ENCODE measurements around the gene DMD. TPM values are rescaled to one million over a fixed set of nuclear protein-coding genes. Genes with fewer than 3 reads are reported as not detected.

The DMD gene
- total and polyA plus RNA-seq, 4 donors, result 19.9 to 260 (median 111) TPM

GRCh38 chrX:33138677-33139249 is 72.6 kb downstream of the DMD start:
- ATAC-seq (ENCODE audit: low FRiP score) (no peak), DNase-seq (peak in 1 of 2 donors; percentile 45)
- intact Hi-C loops (cut with DNase I), result no loop called here
- Histone ChIP-seq H3K9me3 (ENCODE audit: control insufficient read depth, low read length) (no peaks in the 10 kb centered on the region), H3K4me1 (ENCODE audit: control insufficient read depth in 1 of 2, insufficient read depth in 2 of 2, low read length in 2 of 2) (no peaks in the 10 kb centered on the region), H3K27ac (ENCODE audit: low read depth in 1 of 2, low read length in 2 of 2) (no peak overlapping the region), H3K27me3 (ENCODE audit: control insufficient read depth in 1 of 2, insufficient read depth in 2 of 2, low read length in 1 of 2) (no peaks in the 10 kb centered on the region), H3K4me3 (ENCODE audit: low read length in 2 of 2) (no peak overlapping the region), H3K36me3 (ENCODE audit: control insufficient read depth in 1 of 2, insufficient read depth in 2 of 2, low read length in 1 of 2) (no peaks in the 10 kb centered on the region)
- WGBS, 2 donors, result 40 to 52% methylated on average over 12 of the region's 12 CpGs

DNA sequence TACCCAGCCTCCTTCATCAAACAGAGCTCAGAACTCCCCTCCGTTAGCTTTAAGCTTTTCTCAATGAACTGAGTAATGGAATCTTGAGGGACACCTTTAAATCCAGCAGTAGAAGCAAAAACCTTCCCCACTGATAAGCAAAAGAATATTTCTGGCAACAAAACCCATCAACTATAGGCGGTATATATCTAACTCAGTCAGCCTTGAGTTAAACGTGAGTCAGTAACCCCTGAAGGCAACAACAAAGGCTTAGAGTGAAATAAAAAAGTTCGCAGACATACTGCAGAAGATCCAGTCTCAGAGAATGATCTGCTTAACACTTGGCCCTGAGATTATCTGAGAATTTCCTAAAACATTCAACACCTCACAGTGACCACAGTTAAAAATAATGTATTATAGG is 77.2 kb downstream of the DMD start:
- 23 to 31% methylated on average over 4 of the region's 4 CpGs for WGBS, 2 donors
- Histone ChIP-seq H3K9me3 (ENCODE audit: control insufficient read depth, low read length) (no peaks in the 10 kb centered on the region), H3K27ac (ENCODE audit: low read depth in 1 of 2, low read length in 2 of 2) (no peak overlapping the region), H3K36me3 (ENCODE audit: control insufficient read depth in 1 of 2, insufficient read depth in 2 of 2, low read length in 1 of 2) (no peaks in the 10 kb centered on the region), H3K4me1 (ENCODE audit: control insufficient read depth in 1 of 2, insufficient read depth in 2 of 2, low read length in 2 of 2) (no peaks in the 10 kb centered on the region), H3K27me3 (ENCODE audit: control insufficient read depth in 1 of 2, insufficient read depth in 2 of 2, low read length in 1 of 2) (no peaks in the 10 kb centered on the region), H3K4me3 (ENCODE audit: low read length in 2 of 2) (no peak overlapping the region)
- DNase-seq, result no peak
- ATAC-seq (ENCODE audit: low FRiP score), result no peak
- intact Hi-C loops (cut with DNase I), result no loop called here

DNA sequence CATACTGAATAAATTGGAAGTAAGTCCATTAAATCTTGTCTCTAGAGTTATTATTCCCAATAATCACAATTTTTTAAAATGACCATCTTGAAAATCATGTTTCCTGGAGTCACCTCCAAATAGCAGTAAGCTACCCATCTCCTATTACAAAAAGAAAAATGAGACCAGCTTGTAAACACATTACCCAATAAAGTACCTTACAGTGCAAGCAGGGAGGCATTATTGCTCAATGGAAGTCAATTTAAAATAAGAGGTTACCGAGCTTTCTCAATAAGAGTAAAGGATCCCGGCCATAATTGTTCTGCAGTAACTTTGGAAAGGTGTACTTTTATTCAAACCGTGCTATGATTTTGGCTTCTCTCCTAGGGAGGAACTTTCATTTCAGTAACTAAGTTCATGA is 78.0 kb downstream of the DMD start:
- no peak overlapping the region for H3K27ac ChIP-seq (ENCODE audit: low read depth in 1 of 2, low read length in 2 of 2)
- no peaks in the 10 kb centered on the region for H3K27me3 ChIP-seq (ENCODE audit: control insufficient read depth in 1 of 2, insufficient read depth in 2 of 2, low read length in 1 of 2)
- no peaks in the 10 kb centered on the region for H3K36me3 ChIP-seq (ENCODE audit: control insufficient read depth in 1 of 2, insufficient read depth in 2 of 2, low read length in 1 of 2)
- ATAC-seq (ENCODE audit: low FRiP score) (no peak), DNase-seq (no peak)
- H3K9me3 ChIP-seq (ENCODE audit: control insufficient read depth, low read length), result no peaks in the 10 kb centered on the region
- no peak overlapping the region for H3K4me3 ChIP-seq (ENCODE audit: low read length in 2 of 2)
- intact Hi-C loops (cut with DNase I), result no loop called here
- H3K4me1 ChIP-seq (ENCODE audit: control insufficient read depth in 1 of 2, insufficient read depth in 2 of 2, low read length in 2 of 2), result peaks cover 0 to 2% of the 10 kb centered on the region in 2 donors
- 33 to 54% methylated on average over 3 of the region's 3 CpGs for WGBS, 2 donors

- Histone ChIP-seq H3K36me3 (ENCODE audit: control insufficient read depth in 1 of 2, insufficient read depth in 2 of 2, low read length in 1 of 2) (no peaks in the 10 kb centered on the region), H3K4me1 (ENCODE audit: control insufficient read depth in 1 of 2, insufficient read depth in 2 of 2, low read length in 2 of 2) (peaks cover 0 to 2% of the 10 kb centered on the region in 2 donors), H3K27me3 (ENCODE audit: control insufficient read depth in 1 of 2, insufficient read depth in 2 of 2, low read length in 1 of 2) (no peaks in the 10 kb centered on the region), H3K4me3 (ENCODE audit: low read length in 2 of 2) (no peak overlapping the region), H3K27ac (ENCODE audit: low read depth in 1 of 2, low read length in 2 of 2) (no peak overlapping the region), H3K9me3 (ENCODE audit: control insufficient read depth, low read length) (no peaks in the 10 kb centered on the region)
- WGBS, 2 donors, result 62 to 73% methylated on average over 3 of the region's 3 CpGs
- intact Hi-C loops (cut with DNase I), result no loop called here
- no peak for DNase-seq
- no peak for ATAC-seq (ENCODE audit: low FRiP score)
These were observed 78.8 kb downstream of the DMD start for GRCh38 chrX:33132569-33132968.

DNA sequence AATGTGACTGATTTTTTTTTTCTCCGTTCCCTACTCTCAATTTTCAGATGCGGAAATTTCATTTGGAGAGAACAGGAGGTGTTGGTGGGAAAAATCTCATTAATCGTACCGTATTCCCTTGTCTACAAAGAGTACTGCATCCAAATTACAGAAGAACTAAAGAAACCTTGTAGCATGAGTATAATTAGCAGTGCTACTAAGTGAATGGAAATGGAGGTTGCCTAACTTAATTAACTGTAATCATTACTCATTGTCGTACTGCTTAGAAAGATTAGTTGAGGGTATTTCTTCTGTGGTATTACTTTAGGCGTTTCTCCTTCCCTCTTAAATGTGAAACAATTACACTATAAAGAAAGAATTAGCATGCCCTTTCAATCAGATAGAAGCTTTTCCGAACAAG is 81.7 kb downstream of the DMD start:
- Histone ChIP-seq H3K27ac (ENCODE audit: low read depth in 1 of 2, low read length in 2 of 2) (no peak overlapping the region), H3K4me3 (ENCODE audit: low read length in 2 of 2) (no peak overlapping the region), H3K27me3 (ENCODE audit: control insufficient read depth in 1 of 2, insufficient read depth in 2 of 2, low read length in 1 of 2) (no peaks in the 10 kb centered on the region), H3K36me3 (ENCODE audit: control insufficient read depth in 1 of 2, insufficient read depth in 2 of 2, low read length in 1 of 2) (no peaks in the 10 kb centered on the region), H3K9me3 (ENCODE audit: control insufficient read depth, low read length) (no peaks in the 10 kb centered on the region), H3K4me1 (ENCODE audit: control insufficient read depth in 1 of 2, insufficient read depth in 2 of 2, low read length in 2 of 2) (peaks cover 0 to 2% of the 10 kb centered on the region in 2 donors)
- 46 to 56% methylated on average over 7 of the region's 7 CpGs for WGBS, 2 donors
- DNase-seq (no peak), ATAC-seq (ENCODE audit: low FRiP score) (no peak)
- intact Hi-C loops (cut with DNase I), result no loop called here

DNA sequence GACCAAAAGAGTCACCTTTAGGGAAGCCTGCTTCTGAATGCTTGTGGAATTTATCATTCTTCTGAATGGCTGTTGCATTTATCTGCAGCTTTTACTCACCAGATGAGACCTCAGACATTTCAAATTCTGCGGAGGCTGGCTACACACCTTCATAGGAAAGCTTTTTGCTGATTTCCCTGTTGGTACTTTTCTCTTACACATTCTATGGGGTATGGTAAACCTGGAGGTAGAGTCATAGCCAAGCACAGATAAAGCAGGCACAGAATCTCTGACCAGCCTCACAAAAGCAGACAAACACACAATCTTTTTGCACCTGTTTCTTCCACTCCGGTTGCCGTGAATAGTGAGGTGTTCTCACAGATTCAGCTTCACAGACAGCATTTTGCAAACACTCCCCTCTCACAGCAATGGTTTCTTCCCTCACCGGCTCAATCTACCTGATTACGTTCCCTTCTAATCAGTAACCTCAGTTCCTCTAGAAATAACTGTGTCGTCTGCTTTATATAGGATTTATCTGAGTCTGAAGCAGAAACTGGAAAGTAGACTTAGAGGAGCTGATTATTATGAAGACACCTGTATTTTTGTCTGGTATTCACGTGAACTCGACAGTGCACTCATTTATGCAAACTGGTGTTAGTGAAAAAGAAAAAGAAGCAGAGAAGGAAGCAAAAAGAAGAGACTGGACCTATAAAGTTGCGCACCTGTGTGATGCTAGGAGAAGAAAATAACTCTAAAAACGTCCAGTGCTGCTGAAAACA is 83.1 kb downstream of the DMD start:
- no peak for ATAC-seq (ENCODE audit: low FRiP score)
- intact Hi-C loops (cut with DNase I), result no loop called here
- 44 to 62% methylated on average over 10 of the region's 10 CpGs for WGBS, 2 donors

DNA sequence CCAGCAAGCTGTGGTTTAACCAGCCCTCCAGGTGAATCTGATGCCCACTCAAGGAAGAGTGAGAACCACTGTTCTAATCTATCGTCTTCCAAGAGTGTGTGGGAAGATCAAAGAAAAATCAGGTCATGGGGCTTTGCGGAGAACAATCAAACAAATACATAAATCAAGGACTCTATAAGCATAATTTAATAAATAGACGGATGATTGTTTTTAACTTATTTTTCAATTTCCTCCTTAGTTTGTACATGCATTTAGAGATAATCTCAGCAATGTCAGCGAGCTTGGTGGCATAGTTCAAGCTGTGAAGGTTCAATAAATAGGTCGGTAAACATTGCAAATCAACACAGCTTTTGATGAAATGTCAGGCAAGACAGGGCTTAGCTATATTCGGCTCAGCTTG is 84.9 kb downstream of the DMD start:
- no peak for ATAC-seq (ENCODE audit: low FRiP score)
- 52 to 55% methylated on average over 6 of the region's 6 CpGs for WGBS, 2 donors
- intact Hi-C loops (cut with DNase I), result no loop called here

More for the DNA sequence above, 83.1 kb downstream of the DMD start:
- Histone ChIP-seq H3K27ac (ENCODE audit: low read depth in 1 of 2, low read length in 2 of 2) (no peak overlapping the region), H3K4me3 (ENCODE audit: low read length in 2 of 2) (no peak overlapping the region), H3K36me3 (ENCODE audit: control insufficient read depth in 1 of 2, insufficient read depth in 2 of 2, low read length in 1 of 2) (no peaks in the 10 kb centered on the region), H3K27me3 (ENCODE audit: control insufficient read depth in 1 of 2, insufficient read depth in 2 of 2, low read length in 1 of 2) (no peaks in the 10 kb centered on the region), H3K4me1 (ENCODE audit: control insufficient read depth in 1 of 2, insufficient read depth in 2 of 2, low read length in 2 of 2) (peaks cover 0 to 2% of the 10 kb centered on the region in 2 donors), H3K9me3 (ENCODE audit: control insufficient read depth, low read length) (no peaks in the 10 kb centered on the region)
- no peak for DNase-seq

DNA sequence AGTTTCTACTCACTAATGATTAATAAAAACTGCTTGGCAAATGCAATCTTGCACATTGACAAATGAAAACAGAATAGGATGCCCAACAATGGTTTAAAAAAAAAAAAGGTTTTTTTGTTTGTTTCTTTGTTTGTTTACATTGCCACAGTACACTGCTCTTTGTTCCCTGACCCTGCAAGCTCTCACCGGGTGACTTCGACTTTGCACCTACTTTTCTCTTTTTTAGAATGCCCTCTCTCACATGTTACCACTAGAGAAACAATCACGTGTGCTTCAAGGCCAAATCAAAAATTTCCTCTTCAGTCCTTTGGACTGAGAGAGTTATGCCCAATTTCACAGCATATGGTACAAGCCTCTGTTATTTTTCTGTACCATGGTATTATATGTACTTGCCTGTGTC is 101.5 kb downstream of the DMD start:
- intact Hi-C loops (cut with DNase I), result no loop called here
- ATAC-seq (ENCODE audit: low FRiP score), result no peak

More for the DNA sequence above, 84.9 kb downstream of the DMD start:
- H3K4me1 ChIP-seq (ENCODE audit: control insufficient read depth in 1 of 2, insufficient read depth in 2 of 2, low read length in 2 of 2), result peaks cover 0 to 2% of the 10 kb centered on the region in 2 donors
- no peak overlapping the region for H3K4me3 ChIP-seq (ENCODE audit: low read length in 2 of 2)
- DNase-seq, result no peak
- H3K27me3 ChIP-seq (ENCODE audit: control insufficient read depth in 1 of 2, insufficient read depth in 2 of 2, low read length in 1 of 2), result no peaks in the 10 kb centered on the region
- H3K9me3 ChIP-seq (ENCODE audit: control insufficient read depth, low read length), result no peaks in the 10 kb centered on the region
- no peaks in the 10 kb centered on the region for H3K36me3 ChIP-seq (ENCODE audit: control insufficient read depth in 1 of 2, insufficient read depth in 2 of 2, low read length in 1 of 2)
- H3K27ac ChIP-seq (ENCODE audit: low read depth in 1 of 2, low read length in 2 of 2), result no peak overlapping the region

DNA sequence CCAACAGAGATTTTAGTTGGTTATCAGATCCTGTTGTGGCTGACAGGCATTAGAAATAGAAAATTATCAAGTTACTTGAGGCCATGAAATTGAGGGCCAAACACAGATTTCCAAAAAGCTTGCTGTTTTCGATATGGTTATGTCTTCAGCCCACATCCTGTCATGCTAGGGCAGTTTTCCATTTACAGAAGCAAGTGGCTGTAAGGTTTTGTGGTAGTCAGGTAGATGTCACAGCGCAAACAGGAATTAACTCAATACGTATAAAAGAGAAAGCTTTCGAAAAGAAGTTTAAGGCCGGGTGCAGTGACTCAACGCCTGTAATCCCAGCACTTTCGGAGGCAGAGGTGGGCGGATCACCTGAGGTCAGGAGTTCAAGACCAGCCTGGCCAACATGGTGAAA is 104.6 kb downstream of the DMD start:
- Histone ChIP-seq H3K27ac (ENCODE audit: low read depth in 1 of 2, low read length in 2 of 2) (no peak overlapping the region), H3K27me3 (ENCODE audit: control insufficient read depth in 1 of 2, insufficient read depth in 2 of 2, low read length in 1 of 2) (no peaks in the 10 kb centered on the region), H3K9me3 (ENCODE audit: control insufficient read depth, low read length) (no peaks in the 10 kb centered on the region), H3K36me3 (ENCODE audit: control insufficient read depth in 1 of 2, insufficient read depth in 2 of 2, low read length in 1 of 2) (no peaks in the 10 kb centered on the region), H3K4me1 (ENCODE audit: control insufficient read depth in 1 of 2, insufficient read depth in 2 of 2, low read length in 2 of 2) (no peaks in the 10 kb centered on the region), H3K4me3 (ENCODE audit: low read length in 2 of 2) (no peak overlapping the region)
- no peak for DNase-seq
- ATAC-seq (ENCODE audit: low FRiP score), result no peak
- WGBS, 2 donors, result 88 to 95% methylated on average over 8 of the region's 8 CpGs
- intact Hi-C loops (cut with DNase I), result no loop called here

More for the DNA sequence above, 101.5 kb downstream of the DMD start:
- Histone ChIP-seq H3K36me3 (ENCODE audit: control insufficient read depth in 1 of 2, insufficient read depth in 2 of 2, low read length in 1 of 2) (no peaks in the 10 kb centered on the region), H3K27me3 (ENCODE audit: control insufficient read depth in 1 of 2, insufficient read depth in 2 of 2, low read length in 1 of 2) (no peaks in the 10 kb centered on the region), H3K4me1 (ENCODE audit: control insufficient read depth in 1 of 2, insufficient read depth in 2 of 2, low read length in 2 of 2) (no peaks in the 10 kb centered on the region), H3K4me3 (ENCODE audit: low read length in 2 of 2) (no peak overlapping the region), H3K9me3 (ENCODE audit: control insufficient read depth, low read length) (no peaks in the 10 kb centered on the region), H3K27ac (ENCODE audit: low read depth in 1 of 2, low read length in 2 of 2) (no peak overlapping the region)
- no peak for DNase-seq
- WGBS, 2 donors, result 24 to 26% methylated on average over 3 of the region's 3 CpGs

All from aorta (tissue), 5 donors.